DMS 273 (cell line): ENCODE data around the gene EXOC4.
"Not testable (repeated sequence)": the region's sequence is repeated elsewhere in the genome, so short reads cannot be mapped to it uniquely, and the experiment has no call there.

Experiments used
- DNase-seq: peaks from one replicate; lab custom pipeline; 2025; ENCODE audit not compliant: unreplicated experiment; lab: John Stamatoyannopoulos, UW

The EXOC4 gene

DNA sequence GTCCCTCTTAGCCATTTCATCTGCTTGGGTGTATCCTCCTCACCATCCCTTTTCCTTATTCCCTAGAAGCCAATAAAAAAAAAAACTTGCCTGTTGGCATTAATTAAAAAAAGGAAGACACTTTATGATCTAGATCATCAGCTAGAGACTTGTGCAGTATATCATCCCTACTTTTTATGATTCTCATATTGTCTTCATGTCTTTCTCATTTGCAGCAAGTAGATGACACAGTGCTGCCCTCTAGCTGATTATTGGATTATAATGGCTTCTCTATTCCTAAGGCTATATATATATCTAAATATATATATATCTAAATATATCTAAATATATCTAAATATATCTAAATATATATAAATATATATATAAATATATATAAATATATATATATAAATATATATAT, 601.9 kb downstream of the EXOC4 start:
- peak; percentile 76 for DNase-seq

DNA sequence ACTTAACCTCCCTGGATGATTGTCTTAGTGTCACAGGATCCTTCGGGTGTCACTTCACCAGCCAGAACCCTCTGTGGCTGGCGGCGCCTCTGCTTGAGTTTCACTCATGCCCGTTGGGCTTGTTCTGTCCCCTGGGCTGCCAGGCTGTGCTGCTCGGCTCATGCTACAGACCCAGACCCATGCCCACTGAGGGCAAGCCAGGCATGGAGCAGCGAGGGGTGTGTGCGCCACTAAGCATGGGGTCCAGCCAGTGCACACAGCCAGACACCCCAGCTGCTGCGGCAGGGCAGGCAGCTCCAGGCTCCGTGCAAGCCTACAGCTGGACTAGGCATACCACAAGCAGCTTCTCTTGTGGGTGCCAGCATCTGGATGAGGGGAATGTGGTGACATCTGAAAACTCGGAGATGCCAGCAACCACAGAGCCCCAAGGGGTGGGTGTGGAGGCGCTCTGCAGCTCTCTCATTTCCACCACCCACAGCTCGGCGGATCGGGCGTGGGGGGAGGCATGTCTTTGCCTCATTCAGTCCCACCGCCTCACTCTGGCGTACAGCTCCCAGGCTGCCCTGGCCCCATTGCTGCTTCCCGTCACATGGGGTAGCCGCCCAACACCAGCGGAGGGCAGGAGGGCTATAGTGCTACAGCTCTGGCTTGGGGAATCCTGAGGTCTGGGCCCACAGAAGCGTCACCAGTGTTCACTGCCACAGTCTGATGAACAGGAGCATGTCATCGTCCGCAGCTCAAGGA, 604.7 kb downstream of the EXOC4 start:
- DNase-seq: no peak

- DNase-seq: no peak
These were observed 605.4 kb downstream of the EXOC4 start for GRCh38 chr7:133858311-133858710.

DNA sequence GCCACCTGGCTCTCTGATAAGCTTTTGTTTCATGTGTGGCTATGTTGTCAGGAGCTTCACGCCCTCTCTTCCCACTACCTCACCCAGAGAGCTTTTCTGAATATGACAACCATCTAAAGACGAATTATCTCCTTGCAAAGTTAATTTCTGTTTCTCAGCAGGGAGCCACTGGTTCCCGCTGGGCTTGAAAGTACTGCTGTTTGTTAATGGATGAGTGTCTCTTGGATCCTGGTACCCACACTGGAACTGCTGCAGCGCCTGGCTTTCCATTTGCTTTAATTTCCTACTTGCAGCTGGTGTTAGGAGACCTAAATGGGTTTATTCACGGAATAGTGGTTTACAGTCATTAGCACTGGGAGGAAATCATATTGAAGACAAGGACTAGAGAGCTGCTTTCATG, 606.4 kb downstream of the EXOC4 start:
- DNase-seq: no peak

DNA sequence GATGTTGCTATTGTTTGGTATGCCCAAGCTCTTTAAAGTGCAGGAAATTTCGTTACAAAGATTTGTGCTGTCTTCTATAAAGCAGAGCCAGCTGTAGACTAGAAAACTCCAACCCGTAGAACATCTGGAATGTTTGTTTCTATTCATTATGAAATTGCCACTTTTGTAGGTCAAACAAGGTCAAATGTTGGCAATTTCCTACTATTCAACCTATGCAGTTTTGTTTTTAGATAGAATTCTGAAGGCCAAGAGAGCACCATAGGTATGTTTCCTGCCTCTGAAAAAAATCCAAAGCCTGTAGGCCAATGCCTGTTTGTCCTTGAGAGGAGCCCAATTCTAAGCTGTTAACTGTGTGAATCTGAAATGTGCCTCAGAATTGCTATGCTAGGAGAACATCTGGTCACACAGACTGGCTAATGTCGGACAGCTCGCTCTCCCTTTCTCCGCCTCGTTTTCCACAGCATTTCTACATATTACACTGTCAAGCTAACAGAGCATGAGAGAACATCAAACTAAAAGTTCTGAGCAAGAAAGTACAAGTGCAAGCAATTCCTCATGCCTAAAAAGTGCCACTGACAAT, 607.1 kb downstream of the EXOC4 start:
- DNase-seq: no peak

- no peak for DNase-seq
These were observed 607.9 kb downstream of the EXOC4 start for GRCh38 chr7:133860628-133861335.

DNA sequence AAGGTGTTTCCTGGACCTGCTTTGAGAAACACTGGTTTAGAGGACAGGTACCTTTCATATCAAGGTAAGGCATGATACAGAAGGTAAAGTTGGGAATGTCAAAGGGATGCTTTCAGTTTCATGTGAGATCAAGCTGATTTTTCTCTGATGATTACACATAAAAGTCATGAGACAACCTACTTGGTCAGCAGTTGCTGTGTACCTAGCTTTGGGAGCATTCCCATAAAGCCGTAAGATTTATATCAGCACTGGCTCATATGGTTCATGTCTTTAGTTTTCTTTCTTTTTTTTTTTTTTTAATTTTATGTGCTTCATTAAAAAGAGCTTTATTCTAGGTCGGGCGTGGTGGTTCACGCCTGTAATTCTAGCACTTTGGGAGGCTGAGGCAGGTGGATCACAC, 609.0 kb downstream of the EXOC4 start:
- no peak for DNase-seq

- DNase-seq: no peak
These were observed 610.6 kb downstream of the EXOC4 start for GRCh38 chr7:133863362-133864061.

DNA sequence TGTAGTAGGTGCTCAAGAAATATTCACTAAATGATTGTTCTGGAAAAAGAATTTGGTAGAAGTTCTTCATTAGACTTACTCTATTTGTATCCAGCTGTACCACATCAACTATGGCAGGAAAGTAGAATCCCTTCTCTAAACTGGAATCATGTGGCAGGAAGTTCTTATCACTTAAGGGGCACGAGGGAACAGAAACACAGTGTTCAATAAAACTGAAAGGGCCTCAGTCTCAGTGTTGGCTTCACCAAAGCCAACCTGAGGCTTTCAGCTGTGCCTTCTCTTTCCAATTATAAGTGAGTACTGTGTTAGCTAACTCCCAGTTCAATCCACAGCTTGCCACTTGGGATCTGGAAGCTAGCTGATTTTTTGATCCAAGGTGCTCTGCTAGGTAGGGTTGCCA, 616.7 kb downstream of the EXOC4 start:
- no peak for DNase-seq

GRCh38 chr7:133871757-133872156, 618.9 kb downstream of the EXOC4 start:
- no peak for DNase-seq

- DNase-seq: no peak
These were observed 620.3 kb downstream of the EXOC4 start for GRCh38 chr7:133873187-133873586.

- no peak for DNase-seq
These were observed 620.8 kb downstream of the EXOC4 start for GRCh38 chr7:133873631-133874030.

GRCh38 chr7:133883591-133883990, 630.7 kb downstream of the EXOC4 start:
- DNase-seq: no peak

DNA sequence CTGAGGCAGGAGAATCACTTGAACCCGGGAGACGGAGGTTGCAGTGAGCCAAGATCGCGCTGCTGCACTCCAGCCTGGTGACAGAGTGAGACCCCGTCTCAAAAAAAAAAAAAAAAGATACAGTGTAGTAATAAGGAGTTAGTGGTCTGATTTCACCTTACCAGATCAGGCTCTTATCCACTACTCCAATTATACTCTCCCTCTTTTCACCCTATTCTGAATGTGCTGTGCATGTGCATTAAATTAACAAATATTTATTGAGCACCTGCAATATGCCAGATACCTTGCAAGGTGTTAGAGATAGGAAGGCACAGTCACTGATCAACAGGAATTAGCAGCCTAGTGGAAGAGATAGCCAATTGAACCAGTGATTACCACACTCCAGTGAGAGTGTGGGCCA, 632.3 kb downstream of the EXOC4 start:
- DNase-seq: no peak

DNA sequence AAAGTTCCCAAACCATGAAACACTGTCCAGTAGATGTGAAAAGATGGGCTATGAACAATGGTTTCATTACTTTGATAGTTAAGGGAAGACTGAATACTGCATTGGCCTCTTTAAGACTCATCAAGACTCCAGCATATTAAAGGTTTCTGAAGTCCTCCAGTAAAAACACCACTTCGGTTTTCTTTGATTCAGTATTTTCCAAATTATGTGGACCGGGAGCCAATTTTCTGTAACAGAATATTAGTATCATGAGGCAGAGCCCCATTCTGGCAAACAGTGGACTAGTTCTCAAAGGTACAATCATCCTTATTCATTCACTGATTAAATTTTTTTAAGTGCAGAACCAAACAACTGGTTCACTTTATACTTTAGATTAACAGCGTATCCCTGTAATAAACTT, 633.2 kb downstream of the EXOC4 start:
- DNase-seq: no peak

DNA sequence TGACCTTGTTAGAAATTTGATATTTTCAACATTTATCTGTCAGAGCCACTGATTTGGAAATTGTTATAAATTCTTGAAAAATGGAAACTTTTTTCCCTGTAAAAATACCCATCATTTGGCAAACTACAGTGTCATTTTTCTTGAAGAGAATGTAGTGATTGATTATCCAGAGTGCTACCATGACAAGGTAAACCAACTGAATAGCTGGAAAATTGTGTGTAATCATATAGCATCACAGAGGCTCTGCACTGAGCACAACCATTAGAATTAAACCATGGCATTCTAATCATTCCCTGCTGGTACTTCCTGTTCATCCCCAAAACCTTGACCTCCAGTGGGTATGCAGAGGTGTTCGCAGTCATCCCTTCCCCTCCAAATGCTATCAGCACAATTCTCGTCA, 633.9 kb downstream of the EXOC4 start:
- DNase-seq: no peak

DNA sequence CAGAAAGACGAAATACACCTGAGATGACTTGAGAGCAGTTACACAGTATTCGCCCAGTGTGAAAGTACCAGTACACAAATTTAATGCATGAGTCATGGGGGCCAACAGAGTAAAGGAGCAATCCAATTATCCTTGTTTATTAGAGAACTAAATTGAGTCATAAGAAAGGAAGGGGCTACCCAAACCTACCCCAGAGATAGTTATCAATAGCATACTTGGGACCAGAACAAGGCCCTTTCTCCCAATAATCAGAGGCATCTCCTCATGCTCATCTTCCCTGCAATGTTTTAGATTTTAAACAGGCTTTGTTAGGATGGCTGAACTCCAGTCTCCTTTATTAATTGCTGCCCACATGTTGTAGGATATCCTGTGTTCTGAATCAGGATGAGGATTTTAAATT, 634.6 kb downstream of the EXOC4 start:
- no peak for DNase-seq

GRCh38 chr7:133888061-133888930, 635.4 kb downstream of the EXOC4 start:
- no peak for DNase-seq

GRCh38 chr7:133904776-133905175, 651.9 kb downstream of the EXOC4 start:
- no peak for DNase-seq

GRCh38 chr7:133906553-133906952, 653.7 kb downstream of the EXOC4 start:
- DNase-seq: not testable (repeated sequence)

- DNase-seq: no peak
These were observed 657.9 kb downstream of the EXOC4 start for GRCh38 chr7:133910761-133911160.
